Measurements from ENCODE around the gene SHH. TPM values are rescaled to one million over a fixed set of nuclear protein-coding genes. Genes with fewer than 3 reads are reported as not detected.
A peak's percentile ranks its signal among the peaks of the same experiment; 100 is the strongest.

SHH gene
- polyA plus RNA-seq, 1 donor (not counting 4 experiments of a cell fraction or from before 2014, with no cell fraction given), result not detected

- FAIRE-seq, result no peak
- no peaks in the 10 kb centered on the region for H3K36me3 ChIP-seq (ENCODE audit: control insufficient read depth in 2 of 2, extremely low read depth in 1 of 2, insufficient read depth in 2 of 2, low read length in 2 of 2)
Measured at GRCh38 chr7:155790666-155791065, 21.6 kb downstream of the SHH start.

GRCh38 chr7:155789001-155789725, 23.1 kb downstream of the SHH start:
- Histone ChIP-seq H3K9ac (ENCODE audit: control insufficient read depth, extremely low read depth, insufficient read depth, low read length) (no peak overlapping the region), H3K27ac (ENCODE audit: control insufficient read depth, insufficient read depth, low read length) (no peak overlapping the region), H3K4me2 (ENCODE audit: control insufficient read depth, extremely low read depth, insufficient read depth, low read depth, low read length) (peak overlapping the region; percentile 22), H4K20me1 (ENCODE audit: control insufficient read depth, extremely low read depth, insufficient read depth, low read length) (no peaks in the 10 kb centered on the region), H3K79me2 (ENCODE audit: control insufficient read depth, insufficient read depth, low read length) (no peaks in the 10 kb centered on the region), H3K36me3 (ENCODE audit: control insufficient read depth in 2 of 2, extremely low read depth in 1 of 2, insufficient read depth in 2 of 2, low read length in 2 of 2) (no peaks in the 10 kb centered on the region), H3K4me3 (ENCODE audit: control insufficient read depth in 2 of 3, extremely low read depth in 1 of 3, insufficient read depth in 2 of 3, low read depth in 1 of 3, low read length in 3 of 3) (no peak overlapping the region), H3K4me1 (ENCODE audit: control insufficient read depth, extremely low read depth, insufficient read depth, low read length) (peaks cover 10% of the 10 kb centered on the region), H3K27me3 (ENCODE audit: control insufficient read depth, extremely low read depth, insufficient read depth, low read length) (peaks cover 9% of the 10 kb centered on the region), H3K9me1 (ENCODE audit: control insufficient read depth, extremely low read depth, insufficient read depth, low read length) (no peaks in the 10 kb centered on the region), H3K9me3 (ENCODE audit: control insufficient read depth, low read depth, low read length) (peaks cover 2% of the 10 kb centered on the region), H2AFZ (ENCODE audit: control insufficient read depth, low read length) (peak overlapping the region; percentile 68)
- dilution Hi-C loops (cut with MboI; ENCODE audit: extremely low pct_ligation_motif_present, low sequenced_read_pairs), result no loop called here
- FAIRE-seq, result no peak
- DNase-seq (ENCODE audit: low read depth, low spot score), result peak; percentile 36
- no peak for TF ChIP-seq EZH2 (IDR thresholded peaks at IDR 0.05; ENCODE audit: low read length)
- TF ChIP-seq CTCF (optimal IDR thresholded peaks at IDR 0.05 in 1 of 3, IDR thresholded peaks at IDR 0.05 in 1 of 3, conservative IDR thresholded peaks at IDR 0.05 in 1 of 3; ENCODE audit: extremely low read depth in 1 of 3, insufficient read depth in 2 of 3, low read length in 3 of 3), result no peak

More at GRCh38 chr7:155790666-155791065, 21.6 kb downstream of the SHH start:
- no peak for DNase-seq (ENCODE audit: low read depth, low spot score)
- TF ChIP-seq CTCF (optimal IDR thresholded peaks at IDR 0.05 in 1 of 3, IDR thresholded peaks at IDR 0.05 in 1 of 3, conservative IDR thresholded peaks at IDR 0.05 in 1 of 3; ENCODE audit: extremely low read depth in 1 of 3, insufficient read depth in 2 of 3, low read length in 3 of 3) (no peak), EZH2 (IDR thresholded peaks at IDR 0.05; ENCODE audit: low read length) (no peak)
- H2AFZ ChIP-seq (ENCODE audit: control insufficient read depth, low read length), result no peak overlapping the region
- no peak overlapping the region for H3K4me2 ChIP-seq (ENCODE audit: control insufficient read depth, extremely low read depth, insufficient read depth, low read depth, low read length)
- H3K27ac ChIP-seq (ENCODE audit: control insufficient read depth, insufficient read depth, low read length), result no peak overlapping the region
- peaks cover 14% of the 10 kb centered on the region for H3K27me3 ChIP-seq (ENCODE audit: control insufficient read depth, extremely low read depth, insufficient read depth, low read length)
- H3K79me2 ChIP-seq (ENCODE audit: control insufficient read depth, insufficient read depth, low read length), result no peaks in the 10 kb centered on the region
- peaks cover 10% of the 10 kb centered on the region for H3K4me1 ChIP-seq (ENCODE audit: control insufficient read depth, extremely low read depth, insufficient read depth, low read length)
- no peak overlapping the region for H3K4me3 ChIP-seq (ENCODE audit: control insufficient read depth in 2 of 3, extremely low read depth in 1 of 3, insufficient read depth in 2 of 3, low read depth in 1 of 3, low read length in 3 of 3)
- no peak overlapping the region for H3K9ac ChIP-seq (ENCODE audit: control insufficient read depth, extremely low read depth, insufficient read depth, low read length)
- H3K9me3 ChIP-seq (ENCODE audit: control insufficient read depth, low read depth, low read length), result peaks cover 2% of the 10 kb centered on the region
- no peaks in the 10 kb centered on the region for H3K9me1 ChIP-seq (ENCODE audit: control insufficient read depth, extremely low read depth, insufficient read depth, low read length)
- dilution Hi-C loops (cut with MboI; ENCODE audit: extremely low pct_ligation_motif_present, low sequenced_read_pairs), result no loop called here
- no peaks in the 10 kb centered on the region for H4K20me1 ChIP-seq (ENCODE audit: control insufficient read depth, extremely low read depth, insufficient read depth, low read length)
